Measurements from ENCODE around the gene PTPRT. TPM values are rescaled to one million over a fixed set of nuclear protein-coding genes. Genes with fewer than 3 reads are reported as not detected.

PTPRT gene
- total and polyA plus RNA-seq, 11 donors: 0.04 to 2.5 (median 0.25) TPM; not detected in 2

DNA sequence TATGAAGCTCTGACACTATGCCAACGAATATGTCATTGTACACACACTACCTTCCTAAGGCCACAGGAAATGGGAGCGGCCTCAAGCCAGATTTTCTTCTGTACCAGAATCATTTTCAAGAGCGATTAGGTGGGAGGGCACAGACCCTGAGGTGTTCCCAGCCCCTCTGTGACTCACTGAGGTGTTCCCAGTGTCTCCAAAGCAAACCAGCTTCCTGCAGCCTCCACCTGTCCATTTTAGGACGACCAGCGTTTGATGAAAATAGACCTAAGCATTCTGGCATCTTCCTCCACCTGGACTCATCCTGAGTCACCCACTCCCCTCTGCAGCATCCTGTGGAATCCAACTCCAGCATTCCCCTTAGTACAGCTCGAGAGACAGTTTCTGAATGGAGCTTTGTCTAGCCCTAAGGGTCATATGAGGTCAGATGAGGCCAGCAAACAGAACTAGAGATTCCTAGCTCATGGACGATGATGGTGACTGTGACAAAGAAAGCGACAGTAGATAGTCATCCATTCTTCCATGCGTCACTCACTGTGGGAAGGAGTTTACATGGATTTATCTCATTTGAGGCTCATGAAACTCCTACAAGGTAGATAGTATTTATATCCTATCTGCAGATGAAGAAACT is 203.4 kb downstream of the PTPRT start:
- no peaks in the 10 kb centered on the region for H3K9me3 ChIP-seq
- no peak overlapping the region for H3K4me3 ChIP-seq
- WGBS, 4 donors: 62 to 68% (median 64%) methylated on average over 9 of the region's 9 CpGs
- H3K27me3 ChIP-seq: peaks cover 0 to 4% (median 0%) of the 10 kb centered on the region in 9 donors
- DNase-seq: no peak
- H3K4me1 ChIP-seq: no peaks in the 10 kb centered on the region
- intact Hi-C loops (cut with DNase I): no loop called here
- no peak for TF ChIP-seq POLR2A (IDR thresholded peaks at IDR 0.05)
- TF ChIP-seq, protein P1, sequence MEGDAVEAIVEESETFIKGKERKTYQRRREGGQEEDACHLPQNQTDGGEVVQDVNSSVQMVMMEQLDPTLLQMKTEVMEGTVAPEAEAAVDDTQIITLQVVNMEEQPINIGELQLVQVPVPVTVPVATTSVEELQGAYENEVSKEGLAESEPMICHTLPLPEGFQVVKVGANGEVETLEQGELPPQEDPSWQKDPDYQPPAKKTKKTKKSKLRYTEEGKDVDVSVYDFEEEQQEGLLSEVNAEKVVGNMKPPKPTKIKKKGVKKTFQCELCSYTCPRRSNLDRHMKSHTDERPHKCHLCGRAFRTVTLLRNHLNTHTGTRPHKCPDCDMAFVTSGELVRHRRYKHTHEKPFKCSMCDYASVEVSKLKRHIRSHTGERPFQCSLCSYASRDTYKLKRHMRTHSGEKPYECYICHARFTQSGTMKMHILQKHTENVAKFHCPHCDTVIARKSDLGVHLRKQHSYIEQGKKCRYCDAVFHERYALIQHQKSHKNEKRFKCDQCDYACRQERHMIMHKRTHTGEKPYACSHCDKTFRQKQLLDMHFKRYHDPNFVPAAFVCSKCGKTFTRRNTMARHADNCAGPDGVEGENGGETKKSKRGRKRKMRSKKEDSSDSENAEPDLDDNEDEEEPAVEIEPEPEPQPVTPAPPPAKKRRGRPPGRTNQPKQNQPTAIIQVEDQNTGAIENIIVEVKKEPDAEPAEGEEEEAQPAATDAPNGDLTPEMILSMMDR (IDR thresholded peaks at IDR 0.05): no peak
- H3K27ac ChIP-seq: no peak overlapping the region
- no peak for ATAC-seq
- no peaks in the 10 kb centered on the region for H3K36me3 ChIP-seq

DNA sequence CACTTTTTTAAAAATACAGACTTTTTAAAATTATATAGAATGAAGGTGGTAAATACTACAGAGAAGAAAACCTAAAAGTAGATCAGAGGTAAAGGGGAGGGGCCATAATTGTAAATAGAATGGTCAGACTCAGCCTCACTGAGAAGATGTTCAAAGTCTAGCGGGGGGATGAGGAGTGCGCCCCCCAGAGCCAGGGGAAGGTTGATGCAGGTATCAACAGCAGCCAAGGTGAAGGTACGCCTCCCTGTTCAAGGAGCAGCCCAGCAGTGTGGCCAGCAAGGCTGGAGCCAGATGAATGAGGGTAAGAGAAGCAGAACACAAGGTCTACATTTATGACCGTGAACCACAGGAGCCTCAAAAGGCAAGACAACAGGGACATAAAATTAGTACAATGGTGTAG is 204.1 kb downstream of the PTPRT start:
- no peak overlapping the region for H3K4me3 ChIP-seq
- ATAC-seq: no peak
- no peaks in the 10 kb centered on the region for H3K4me1 ChIP-seq
- no peaks in the 10 kb centered on the region for H3K36me3 ChIP-seq
- peaks cover 0 to 4% (median 0%) of the 10 kb centered on the region in 9 donors for H3K27me3 ChIP-seq
- no peak for TF ChIP-seq POLR2A (IDR thresholded peaks at IDR 0.05)
- TF ChIP-seq, protein P1 (IDR thresholded peaks at IDR 0.05): no peak
- intact Hi-C loops (cut with DNase I): no loop called here
- DNase-seq: no peak
- 83 to 91% (median 86%) methylated on average over 4 of the region's 4 CpGs for WGBS, 4 donors
- H3K27ac ChIP-seq: no peak overlapping the region
- no peaks in the 10 kb centered on the region for H3K9me3 ChIP-seq

DNA sequence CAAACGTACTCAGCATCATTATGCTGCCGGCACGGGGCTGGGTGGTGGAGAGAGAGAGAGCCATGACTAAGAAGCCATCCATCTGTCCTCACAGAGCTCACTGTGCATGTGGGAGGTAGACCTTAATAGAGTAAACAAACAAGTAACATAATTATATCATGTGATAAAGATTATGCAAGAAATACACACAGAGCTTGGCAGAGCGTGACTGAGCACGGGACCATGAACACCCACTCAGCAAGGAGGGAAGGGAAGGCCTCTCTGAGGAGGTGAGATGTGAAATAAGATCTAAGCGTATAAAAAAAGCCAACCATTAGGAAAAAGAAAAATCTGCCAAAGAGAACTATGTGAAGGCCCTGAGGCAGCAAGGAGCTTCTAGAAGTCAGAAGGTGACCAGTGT is 207.5 kb downstream of the PTPRT start:
- peaks cover 0 to 8% (median 0%) of the 10 kb centered on the region in 9 donors for H3K27me3 ChIP-seq
- TF ChIP-seq, protein P1 (IDR thresholded peaks at IDR 0.05): no peak
- TF ChIP-seq POLR2A (IDR thresholded peaks at IDR 0.05): no peak
- ATAC-seq (no peak), DNase-seq (no peak)
- no peaks in the 10 kb centered on the region for H3K4me1 ChIP-seq
- no peak overlapping the region for H3K4me3 ChIP-seq
- H3K9me3 ChIP-seq: no peaks in the 10 kb centered on the region
- no peak overlapping the region for H3K27ac ChIP-seq
- intact Hi-C loops (cut with DNase I): no loop called here
- 85 to 91% (median 87%) methylated on average over 6 of the region's 6 CpGs for WGBS, 4 donors
- no peaks in the 10 kb centered on the region for H3K36me3 ChIP-seq

DNA sequence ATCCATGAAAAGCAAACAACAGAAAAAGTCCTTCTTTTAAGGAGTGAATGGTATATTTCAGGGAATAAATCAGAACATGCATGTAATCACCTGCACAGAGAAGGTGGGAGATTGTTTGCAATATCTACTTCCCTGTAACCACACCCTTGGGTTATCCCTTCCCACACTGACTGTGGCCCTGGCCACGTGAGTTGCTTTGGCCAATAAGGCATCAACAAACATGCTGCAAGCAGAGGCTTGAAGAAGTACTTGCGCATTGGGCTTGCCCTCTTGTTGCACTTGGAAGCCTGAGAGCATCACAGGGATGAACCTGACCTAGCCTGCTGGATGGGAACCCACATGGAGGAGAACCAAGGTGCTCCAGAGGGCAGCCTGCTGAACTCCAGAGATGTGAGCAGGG is 208.5 kb downstream of the PTPRT start:
- Histone ChIP-seq H3K4me3 (no peak overlapping the region), H3K4me1 (no peaks in the 10 kb centered on the region), H3K9me3 (no peaks in the 10 kb centered on the region), H3K36me3 (no peaks in the 10 kb centered on the region), H3K27ac (no peak overlapping the region), H3K27me3 (peaks cover 0 to 8% (median 0%) of the 10 kb centered on the region in 9 donors)
- 74 to 80% (median 79%) methylated on average over 2 of the region's 2 CpGs for WGBS, 4 donors
- no peak for TF ChIP-seq POLR2A (IDR thresholded peaks at IDR 0.05)
- TF ChIP-seq, protein P1 (IDR thresholded peaks at IDR 0.05): no peak
- intact Hi-C loops (cut with DNase I): no loop called here
- DNase-seq (no peak), ATAC-seq (no peak)
